HepG2 (cell line): ENCODE measurements around the gene P4HA1. TPM values are rescaled to one million over a fixed set of nuclear protein-coding genes. Genes with fewer than 3 reads are reported as not detected.

Experiments used
- ATAC-seq: fragments of 200-7000 bp; cut with Tn5 transposase; 3 replicates; pipeline ENCODE4 v1.9.1; 2020; ENCODE audit warnings: mild to moderate bottlenecking, moderate library complexity
- BruUV-seq: library from RNA; stranded (reverse); fragments of 400-500 nt; replicated peaks from 2 replicates; lab custom pipeline; 2021; lab: Mats Ljungman, UMichigan
- CTCF ChIA-PET: fragments of 300-600 bp; formaldehyde crosslinking; extraction: SDS; loops from one replicate; lab custom pipeline; 2021; ENCODE audit warnings: low total read pairs, inconsistent platforms, low intra/inter-chr PET ratio; lab: Yijun Ruan, JAX
- POLR2A ChIA-PET: fragments of 350-600 bp; sonication (Branson Sonifier 250); formaldehyde crosslinking; loops from one replicate; lab custom pipeline; 2020; ENCODE audit warnings: antibody characterized with exemption, inconsistent platforms; lab: Yijun Ruan, JAX
- DNase-seq: peaks from one replicate; pipeline ENCODE4 v3.0.0-alpha.2; 2015; ENCODE audit warnings: low spot score
- FAIRE-seq: peaks from 3 replicates; lab custom pipeline; 2011; peaks lifted over from hg19 to GRCh38; lab: Jason Lieb, UNC
- H2AFZ ChIP-seq: one replicate; pipeline ENCODE4 v1.6.1; 2011; ENCODE audit warnings: low read length, inconsistent platforms
- H3K27ac ChIP-seq: fragments of 300-600 bp; 3 replicates; pipeline ENCODE4 v1.8.0; 2011; ENCODE audit warnings: mixed run types, mild to moderate bottlenecking, mixed read lengths, low read length, inconsistent platforms; ENCODE audit not compliant: insufficient read depth; ENCODE audit errors: extremely low read length
- H3K27me3 ChIP-seq, 2 experiments: fragments of 200-600 bp in 1 of 2; 2 replicates in 1 of 2; 3 replicates in 1 of 2; pipeline versions ENCODE4 v1.6.0 to v1.8.0; 2011; ENCODE audit warnings: low read length in 2 of 2, mild to moderate bottlenecking in 2 of 2, moderate library complexity in 2 of 2, inconsistent platforms in 1 of 2; ENCODE audit not compliant: insufficient read depth in 2 of 2, control insufficient read depth in 1 of 2
- H3K36me3 ChIP-seq, 2 experiments: fragments of 200-600 bp in 1 of 2; replicated peaks in 1 of 2; 2 replicates in 1 of 2; 3 replicates in 1 of 2; pipeline versions ENCODE4 v1.5.1 to v1.8.0; 2011; ENCODE audit warnings: low read length in 2 of 2, inconsistent platforms in 1 of 2; ENCODE audit not compliant: insufficient read depth in 2 of 2, control insufficient read depth in 1 of 2
- H3K4me1 ChIP-seq: 2 replicates; pipeline ENCODE4 v1.5.1; 2012; ENCODE audit warnings: low read length, inconsistent platforms; ENCODE audit not compliant: insufficient read depth
- H3K4me2 ChIP-seq: 2 replicates; pipeline ENCODE4 v1.6.0; 2011; ENCODE audit warnings: low read depth, low read length, inconsistent platforms
- H3K4me3 ChIP-seq, 3 experiments: fragments of 200-600 bp in 1 of 3; sonication (generic), shearing (Covaris generic) in 1 of 3; replicated peaks in 1 of 3; 2 replicates each; pipeline ENCODE4 v1.5.1; 2011 to 2016; ENCODE audit warnings: low read length in 3 of 3, inconsistent platforms in 2 of 3, low read depth in 2 of 3, mild to moderate bottlenecking in 2 of 3, control low read depth in 1 of 3, mixed read lengths in 1 of 3; ENCODE audit not compliant: insufficient read depth in 1 of 3
- H3K79me2 ChIP-seq: one replicate; pipeline ENCODE4 v1.6.1; 2011; ENCODE audit warnings: low read length, inconsistent platforms; ENCODE audit not compliant: insufficient read depth
- H3K9ac ChIP-seq: 2 replicates; pipeline ENCODE4 v1.6.0; 2011; ENCODE audit warnings: mild to moderate bottlenecking, low read depth, low read length, inconsistent platforms; ENCODE audit not compliant: insufficient read depth
- H3K9me3 ChIP-seq: 2 replicates; pipeline ENCODE4 v1.5.1; 2012; ENCODE audit warnings: mild to moderate bottlenecking, low read length
- H4K20me1 ChIP-seq: 2 replicates; pipeline ENCODE4 v1.6.0; 2011; ENCODE audit warnings: inconsistent platforms, mild to moderate bottlenecking, low read length, moderate library complexity; ENCODE audit not compliant: insufficient read depth
- GATAD1 ChIP-seq: IDR thresholded peaks from 2 replicates; pipeline ENCODE4 v1.6.1; 2016; ENCODE audit warnings: missing genetic modification reagents, missing compliant biosample characterization
- JARID2 ChIP-seq: sonication (generic); formaldehyde crosslinking; IDR thresholded peaks from 2 replicates; pipeline ENCODE4 v1.8.1; 2023; ENCODE audit warnings: missing genetic modification reagents, inconsistent platforms; ENCODE audit not compliant: insufficient replicate concordance
- MAFF ChIP-seq: IDR thresholded peaks from 2 replicates; pipeline ENCODE4 v1.6.1; 2011; ENCODE audit warnings: low read depth, low read length, improper control_type of control experiment
- RFXANK ChIP-seq: IDR thresholded peaks from 2 replicates; pipeline ENCODE4 v1.6.1; 2016
- TBX3 ChIP-seq: fragments of 450-650 bp; IDR thresholded peaks from 2 replicates; pipeline ENCODE4 v1.6.1; 2017; ENCODE audit warnings: antibody characterized with exemption, mild to moderate bottlenecking, inconsistent platforms, borderline replicate concordance
- TP53 ChIP-seq: sonication (generic); formaldehyde crosslinking; conservative IDR thresholded peaks from 2 replicates; pipeline ENCODE4 v1.4.0; 2020; ENCODE audit warnings: missing genetic modification reagents
- ZNF431 ChIP-seq: sonication (generic); formaldehyde crosslinking; IDR thresholded peaks from 2 replicates; pipeline ENCODE4 v1.9.0; 2022; ENCODE audit warnings: missing genetic modification reagents, low read depth, mild to moderate bottlenecking, borderline replicate concordance
- WGBS: methylation state at CpG from one replicate; pipeline ENCODE4 v1.1.6; 2017; ENCODE audit warnings: low lambda C conversion rate; 5-methylcytosine and 5-hydroxymethylcytosine counted together
- in situ Hi-C: cut with HindIII; loops from 2 replicates; pipeline ENCODE4 v1.10.0; 2017; ENCODE audit warnings: low pct_unique_long_range_greater_than_20kb; ENCODE audit not compliant: extremely low pct_ligation_motif_present
- intact Hi-C: fragments of 100-400 bp; cut with micrococcal nuclease; formaldehyde crosslinking; loops from one replicate; pipeline ENCODE4 v1.10.0; 2022; ENCODE audit not compliant: unreplicated experiment
- polyA plus RNA-seq, 8 experiments: library from polyadenylated mRNA; depleted of rRNA in 3 of 8; stranded (reverse) in 7 of 8; unstranded in 1 of 8; fragments of >200 nt; fragmentation: Illumina TruSeq in 4 of 8; extraction: Trizol in 4 of 8; gene quantifications; 2 replicates each; pipeline versions ENCODE4 v1.2.1 to v1.2.3, GENCODE V29; 2011 to 2016; ENCODE audit warnings: low read depth in 4 of 8, missing spikeins in 1 of 8, mixed read lengths in 1 of 8; ENCODE audit not compliant: insufficient read depth in 1 of 8
- total RNA-seq, 5 experiments: library from RNA; depleted of rRNA; stranded (reverse); fragments of >200 nt; fragmentation: Illumina TruSeq; extraction: Trizol; gene quantifications; 2 replicates each; pipeline ENCODE4 v1.2.3, GENCODE V29; 2016; ENCODE audit warnings: low read depth in 1 of 5
- TF ChIP-seq, protein P1 (sequence below): sonication (generic); formaldehyde crosslinking; conservative IDR thresholded peaks from 2 replicates; pipeline ENCODE4 v1.8.0; 2022; ENCODE audit warnings: mild to moderate bottlenecking, moderate library complexity, missing genetic modification reagents
- TF ChIP-seq, protein P2 (sequence below): sonication (generic); formaldehyde crosslinking; IDR thresholded peaks from 2 replicates; pipeline ENCODE4 v1.8.1; 2022; ENCODE audit warnings: mild to moderate bottlenecking, missing genetic modification reagents

P4HA1 gene
- total and polyA plus RNA-seq, 2 of the 13 experiments (the other 11 are each of a cell fraction or from before 2014, with no cell fraction given), result 63.1 to 196 TPM

DNA sequence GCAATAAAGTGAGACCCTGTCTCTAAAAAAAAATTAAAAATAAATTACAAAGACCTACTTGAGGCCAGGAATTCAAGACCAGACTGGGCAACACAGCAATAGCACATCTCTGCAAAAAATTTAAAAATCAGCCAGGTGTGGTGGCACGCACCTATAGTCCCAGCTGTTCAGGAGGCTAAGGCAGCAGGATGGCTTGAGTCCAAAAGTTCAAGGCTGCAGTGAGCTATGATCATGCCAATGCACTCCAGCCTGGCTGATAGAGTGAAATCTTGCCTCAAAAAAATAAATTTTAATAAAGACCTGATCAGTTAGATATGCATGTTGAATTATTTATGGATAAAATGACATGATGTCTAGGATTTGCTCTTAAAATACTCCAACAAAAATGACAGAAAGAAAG is 34.9 kb downstream of the P4HA1 start:
- H3K4me3 ChIP-seq, result no peak overlapping the region
- H3K9me3 ChIP-seq, result no peaks in the 10 kb centered on the region
- no peak overlapping the region for H3K4me2 ChIP-seq
- no TSS peak for BruUV-seq
- H2AFZ ChIP-seq, result no peak overlapping the region
- peaks cover 19% of the 10 kb centered on the region; the same call in 1 of the 2 replicates for H3K4me1 ChIP-seq
- H3K79me2 ChIP-seq, result no peaks in the 10 kb centered on the region
- peak overlapping the region; percentile 13 for H3K27ac ChIP-seq
- in situ Hi-C loops, result no loop called here
- CTCF ChIA-PET, result interaction anchor here (1.5 kb wide), 1 partner anchor 97 kb away, joined by 3 read pairs; no protein-coding TSS in a partner anchor
- FAIRE-seq (no peak), ATAC-seq (no peak; the same call in 2 of the 3 replicates), DNase-seq (no peak)
- TF ChIP-seq JARID2 (no peak), RFXANK (CRISPR knock-in tag) (no peak), GATAD1 (CRISPR knock-in tag) (no peak), TBX3 (no peak), TP53 (CRISPR knock-in tag) (no peak), MAFF (no peak), ZNF431 (CRISPR knock-in tag) (no peak)
- TF ChIP-seq, protein P1, sequence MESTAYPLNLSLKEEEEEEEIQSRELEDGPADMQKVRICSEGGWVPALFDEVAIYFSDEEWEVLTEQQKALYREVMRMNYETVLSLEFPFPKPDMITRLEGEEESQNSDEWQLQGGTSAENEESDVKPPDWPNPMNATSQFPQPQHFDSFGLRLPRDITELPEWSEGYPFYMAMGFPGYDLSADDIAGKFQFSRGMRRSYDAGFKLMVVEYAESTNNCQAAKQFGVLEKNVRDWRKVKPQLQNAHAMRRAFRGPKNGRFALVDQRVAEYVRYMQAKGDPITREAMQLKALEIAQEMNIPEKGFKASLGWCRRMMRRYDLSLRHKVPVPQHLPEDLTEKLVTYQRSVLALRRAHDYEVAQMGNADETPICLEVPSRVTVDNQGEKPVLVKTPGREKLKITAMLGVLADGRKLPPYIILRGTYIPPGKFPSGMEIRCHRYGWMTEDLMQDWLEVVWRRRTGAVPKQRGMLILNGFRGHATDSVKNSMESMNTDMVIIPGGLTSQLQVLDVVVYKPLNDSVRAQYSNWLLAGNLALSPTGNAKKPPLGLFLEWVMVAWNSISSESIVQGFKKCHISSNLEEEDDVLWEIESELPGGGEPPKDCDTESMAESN (CRISPR knock-in tag), result no peak
- TF ChIP-seq, protein P2, sequence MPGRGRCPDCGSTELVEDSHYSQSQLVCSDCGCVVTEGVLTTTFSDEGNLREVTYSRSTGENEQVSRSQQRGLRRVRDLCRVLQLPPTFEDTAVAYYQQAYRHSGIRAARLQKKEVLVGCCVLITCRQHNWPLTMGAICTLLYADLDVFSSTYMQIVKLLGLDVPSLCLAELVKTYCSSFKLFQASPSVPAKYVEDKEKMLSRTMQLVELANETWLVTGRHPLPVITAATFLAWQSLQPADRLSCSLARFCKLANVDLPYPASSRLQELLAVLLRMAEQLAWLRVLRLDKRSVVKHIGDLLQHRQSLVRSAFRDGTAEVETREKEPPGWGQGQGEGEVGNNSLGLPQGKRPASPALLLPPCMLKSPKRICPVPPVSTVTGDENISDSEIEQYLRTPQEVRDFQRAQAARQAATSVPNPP (CRISPR knock-in tag), result no peak
- 94% methylated on average over 1 of the region's 1 CpG for WGBS
- intact Hi-C loops, result loop anchor here (10.0 kb wide), 1 partner anchor 687 kb away; no protein-coding TSS in a partner anchor
- H4K20me1 ChIP-seq, result peaks cover 24% of the 10 kb centered on the region
- H3K9ac ChIP-seq, result no peak overlapping the region
- peaks cover 11 to 52% of the 10 kb centered on the region in 2 experiments for H3K36me3 ChIP-seq
- POLR2A ChIA-PET, result interaction anchor here (0.8 to 1.7 kb wide), 2 partner anchors 33 to 35 kb away, joined by 4 read pairs; partner anchors contain the start of gene P4HA1
- H3K27me3 ChIP-seq, result no peaks in the 10 kb centered on the region
